HUDEP-2 (cell line): Measurements from ENCODE around the gene OSBPL1A.
"Not testable (repeated sequence)": the region's sequence is repeated elsewhere in the genome, so short reads cannot be mapped to it uniquely, and the experiment has no call there.

Source experiments
- DNase-seq, 76 experiments: peaks; one replicate each; lab custom pipeline; 2025; ENCODE audit not compliant: unreplicated experiment in 76 of 76; lab: John Stamatoyannopoulos, UW

OSBPL1A gene

DNA sequence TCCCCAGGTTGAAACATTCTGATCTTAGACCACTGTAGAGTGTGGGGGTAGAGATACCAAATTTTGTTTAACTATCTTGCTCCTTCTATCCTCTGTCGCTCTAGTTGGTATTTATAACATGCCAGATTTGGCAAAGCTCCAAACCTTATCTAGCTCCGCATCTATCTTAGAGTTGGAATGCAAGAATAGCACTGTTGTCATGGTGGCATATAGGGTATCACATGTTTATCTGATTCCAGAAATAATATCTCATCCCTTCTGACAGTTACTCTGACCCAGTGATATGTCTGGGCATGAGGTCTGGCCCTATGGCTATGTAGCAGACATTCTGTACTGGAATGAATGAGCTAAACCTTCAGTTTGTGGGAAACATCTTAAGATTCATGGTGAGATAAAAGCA lies 207.0 kb downstream of the OSBPL1A start:
- DNase-seq = no peak

DNA sequence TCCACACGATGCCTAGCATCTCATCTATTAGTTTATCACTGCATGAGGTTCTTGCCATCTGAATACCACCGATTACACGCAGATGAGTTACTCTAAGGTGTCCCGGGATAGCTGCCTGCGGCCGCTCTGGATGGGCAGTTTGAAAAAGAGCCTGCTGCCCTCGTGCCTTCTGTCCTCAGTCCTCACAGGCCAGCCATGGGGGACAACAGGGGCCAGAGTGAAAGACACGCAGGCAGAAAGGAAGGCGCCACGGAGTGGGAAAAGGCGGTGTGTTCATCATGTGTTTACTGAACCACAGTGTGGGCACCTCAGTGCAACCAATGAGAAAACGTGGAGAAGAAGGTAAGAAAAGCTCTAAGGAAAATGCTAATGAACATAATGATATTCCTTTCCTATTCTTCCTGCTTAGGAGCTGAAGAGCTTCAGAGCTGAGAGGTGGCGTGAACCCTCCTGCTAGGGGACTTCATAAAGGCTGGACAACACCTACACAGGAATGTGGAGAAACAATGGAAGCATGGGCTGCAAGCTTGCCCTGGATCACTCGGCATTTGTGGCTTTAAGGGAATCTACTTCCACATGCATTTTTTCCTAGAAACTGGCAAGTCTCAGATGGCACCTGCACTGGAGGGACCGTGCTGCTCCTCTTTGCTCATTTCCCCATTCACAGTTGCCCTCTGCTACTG lies 207.8 kb downstream of the OSBPL1A start:
- no peak for DNase-seq

DNA sequence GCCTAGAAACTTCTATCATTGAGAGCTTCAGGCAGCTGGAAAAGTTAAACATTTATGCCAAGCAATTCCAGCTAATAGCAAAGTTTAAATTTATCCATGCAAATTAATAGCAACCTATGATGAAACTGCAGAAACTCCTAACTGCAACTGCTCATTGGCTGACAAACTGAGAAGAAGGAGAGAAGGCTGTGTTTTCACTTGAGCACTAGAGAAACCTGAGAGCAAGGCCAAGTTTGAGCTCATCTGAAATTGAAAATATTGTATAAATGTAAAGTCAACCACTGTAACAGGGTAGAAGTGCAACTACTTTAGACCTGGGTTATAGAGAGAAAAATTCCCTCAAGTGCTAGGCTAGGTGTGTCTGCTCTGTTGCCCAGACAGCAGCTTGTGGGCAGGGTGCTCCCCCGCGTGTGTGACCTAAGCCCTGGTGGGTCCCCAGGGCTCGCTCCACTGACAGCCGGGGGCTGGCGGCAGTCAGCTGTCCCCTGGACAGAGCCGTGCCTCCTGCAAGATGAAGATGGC lies 208.6 kb downstream of the OSBPL1A start:
- peak in 1 of 76 experiments; percentile 1 for DNase-seq

DNA sequence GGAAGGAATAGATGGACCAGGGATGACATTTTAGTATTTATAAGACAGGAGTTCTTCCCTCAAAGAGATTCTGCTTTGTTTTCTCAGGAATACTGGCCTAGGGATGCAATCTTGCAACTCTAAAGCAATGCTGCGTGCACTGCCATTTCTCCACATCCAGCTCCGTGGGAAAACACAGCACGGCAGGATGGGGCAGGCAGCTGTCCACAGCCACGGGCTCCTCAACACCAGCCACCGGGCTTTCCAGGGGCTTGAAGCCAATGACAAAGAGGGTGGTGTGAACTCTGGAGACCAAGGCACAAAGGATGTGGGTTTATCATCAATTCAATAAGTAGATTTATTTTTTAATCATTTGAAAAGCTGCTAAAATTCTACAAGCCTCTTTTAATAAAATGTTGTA lies 209.5 kb downstream of the OSBPL1A start:
- no peak for DNase-seq

DNA sequence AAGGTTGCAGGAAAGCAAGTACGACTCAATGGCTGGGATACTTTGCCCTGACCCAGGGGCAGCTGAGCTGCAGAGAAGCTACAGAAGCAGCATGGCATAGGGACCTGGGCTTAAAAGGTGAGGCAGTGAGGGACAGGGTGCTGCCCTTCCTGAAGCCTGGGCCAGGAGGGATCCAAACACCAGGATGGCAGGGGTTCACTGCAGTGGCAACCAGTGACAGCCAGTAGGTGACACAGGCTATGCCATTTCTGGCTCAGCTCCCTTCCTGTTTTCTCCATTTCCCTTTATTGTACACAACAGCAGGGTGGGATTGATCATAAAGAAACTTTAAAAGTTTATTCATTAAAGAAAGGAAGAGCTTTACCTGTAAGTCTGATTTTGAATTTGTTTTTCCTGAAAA lies 209.9 kb downstream of the OSBPL1A start:
- no peak for DNase-seq

DNA sequence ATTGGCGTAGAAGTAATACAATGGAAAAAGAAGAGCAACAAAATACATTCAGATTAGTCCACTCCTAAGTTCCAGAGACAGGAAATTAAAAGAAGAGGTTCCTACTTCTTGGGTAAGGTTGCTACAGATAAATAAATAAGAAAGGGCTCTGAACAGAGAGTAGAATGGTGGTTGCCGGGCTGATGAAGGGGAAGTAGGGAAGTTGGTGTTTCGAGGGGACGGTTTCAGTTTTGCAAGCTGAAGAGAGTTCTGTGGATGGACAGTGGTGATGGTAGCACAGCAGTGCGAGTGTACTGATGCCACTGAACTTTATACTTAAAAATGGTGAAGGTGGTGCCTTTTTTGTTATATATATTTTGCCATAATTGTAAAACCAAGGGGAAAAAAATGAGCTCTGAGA lies 210.6 kb downstream of the OSBPL1A start:
- DNase-seq = no peak

DNA sequence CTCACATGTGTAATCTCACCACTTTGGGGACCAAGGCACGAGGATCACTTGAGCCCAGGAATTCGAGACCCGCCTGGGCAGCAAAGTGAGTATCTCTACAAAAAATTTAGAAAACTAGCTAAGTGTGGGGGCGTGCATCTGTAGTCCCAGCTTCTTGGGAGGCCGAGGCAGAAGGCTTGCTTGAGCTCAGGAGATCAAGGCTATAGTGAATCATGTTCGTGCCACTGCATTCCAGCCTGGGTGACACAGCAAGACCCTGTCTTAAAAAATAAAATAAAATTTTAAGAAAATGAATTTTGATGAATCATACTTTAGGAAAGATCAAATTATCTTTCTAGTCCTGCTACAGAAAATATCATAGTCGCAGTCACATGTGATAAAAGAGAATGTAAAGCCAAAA lies 211.8 kb downstream of the OSBPL1A start:
- DNase-seq = no peak

DNA sequence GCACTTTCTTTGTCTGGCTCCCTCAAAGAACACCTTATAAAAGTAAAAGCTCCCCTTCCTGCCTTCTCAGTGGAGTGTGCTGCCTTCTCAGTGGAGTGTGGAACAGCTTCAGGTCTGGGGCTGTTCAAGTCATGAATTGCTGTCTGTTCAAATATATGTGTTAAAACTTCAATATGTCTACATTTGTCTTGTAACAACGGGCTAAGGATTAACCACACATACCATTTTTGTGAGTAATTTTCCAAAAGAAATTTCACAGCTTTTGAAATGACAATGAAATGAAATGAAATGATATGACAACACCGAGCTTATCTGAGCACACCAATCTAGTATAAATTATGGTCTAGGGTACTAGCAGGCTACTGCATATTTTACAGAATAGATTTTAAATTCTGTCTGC lies 215.8 kb downstream of the OSBPL1A start:
- DNase-seq = no peak

DNA sequence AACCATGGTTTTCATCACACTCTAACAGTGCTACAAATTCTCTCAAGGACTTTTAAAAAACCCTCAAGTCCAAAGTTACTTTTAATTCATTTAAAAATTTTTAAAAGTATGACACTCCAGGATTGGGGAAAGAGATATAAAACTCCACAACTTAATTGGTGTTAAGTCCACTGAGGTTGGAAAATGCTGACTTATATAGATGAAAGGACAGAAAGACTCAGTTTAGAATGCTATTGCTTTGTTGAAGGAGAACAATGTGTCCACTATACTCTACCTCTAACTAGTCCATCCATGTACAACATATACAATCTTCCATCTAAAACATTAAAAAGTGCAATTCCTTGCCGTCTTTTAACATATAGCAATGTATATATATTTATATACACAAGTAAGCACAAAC lies 217.6 kb downstream of the OSBPL1A start:
- DNase-seq = no peak

DNA sequence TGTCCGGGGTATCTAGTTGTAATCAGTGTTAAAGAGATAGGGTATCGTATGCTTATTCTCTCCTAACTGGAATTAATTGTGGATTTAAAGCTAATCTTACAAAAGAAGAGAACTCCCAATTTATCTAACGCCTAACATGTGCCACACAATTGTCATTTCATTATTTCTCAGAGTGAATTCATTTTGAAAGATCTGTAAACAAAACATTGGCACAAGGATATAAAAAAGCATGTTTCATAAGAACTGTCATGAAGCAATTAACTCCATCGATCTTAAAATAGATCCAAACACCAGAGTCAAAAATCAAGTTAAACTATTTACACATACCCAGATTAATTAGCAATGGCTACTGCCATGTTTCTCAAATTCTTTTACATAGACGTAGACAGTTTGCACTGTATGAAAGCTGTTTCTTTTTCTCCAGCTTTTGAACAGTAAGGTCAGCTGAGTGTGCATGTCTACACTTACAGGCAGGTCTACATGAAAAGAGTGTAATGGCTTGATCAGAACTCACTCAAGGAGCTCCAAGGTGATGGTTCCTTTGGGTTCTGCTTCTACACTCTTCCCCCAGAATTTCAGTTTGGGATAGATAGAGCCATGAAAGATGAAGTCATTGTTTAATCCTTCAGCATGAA lies 220.0 kb downstream of the OSBPL1A start:
- DNase-seq = no peak

DNA sequence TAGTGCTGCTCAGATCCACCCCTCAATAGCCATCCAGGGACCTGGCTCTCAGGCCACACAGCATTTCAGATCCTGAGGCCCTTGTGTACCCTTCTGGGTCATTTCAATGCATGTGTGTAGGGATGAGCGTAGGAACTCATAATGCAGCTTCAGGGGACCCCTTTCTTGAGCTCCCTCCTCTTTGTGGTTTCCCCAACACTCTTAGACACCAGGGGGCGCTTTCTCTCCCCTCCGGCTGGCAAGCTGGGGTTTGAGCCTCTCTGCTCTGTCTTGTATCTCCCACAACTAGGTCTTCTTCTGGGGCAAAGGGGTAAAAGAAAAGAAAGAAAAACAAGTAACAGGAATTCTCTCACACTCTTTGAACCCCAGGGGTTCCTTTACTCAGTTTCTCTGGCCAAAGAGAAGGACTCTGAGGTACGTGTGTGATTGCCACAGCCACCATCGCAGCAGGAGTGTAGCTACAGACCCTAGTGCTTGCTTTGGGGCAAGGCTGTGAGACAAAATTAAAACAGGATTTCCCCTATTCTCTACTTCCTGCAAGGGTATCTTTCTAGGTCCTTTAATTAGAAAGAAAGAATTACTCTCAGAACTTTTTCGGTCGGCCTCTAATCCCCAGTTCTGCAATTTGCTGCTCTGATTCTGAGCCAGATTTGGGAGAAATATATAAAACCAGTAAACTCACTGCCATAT lies 220.8 kb downstream of the OSBPL1A start:
- peak in 51 of 76 experiments; percentile 1 to 74 (median 32) for DNase-seq

DNA sequence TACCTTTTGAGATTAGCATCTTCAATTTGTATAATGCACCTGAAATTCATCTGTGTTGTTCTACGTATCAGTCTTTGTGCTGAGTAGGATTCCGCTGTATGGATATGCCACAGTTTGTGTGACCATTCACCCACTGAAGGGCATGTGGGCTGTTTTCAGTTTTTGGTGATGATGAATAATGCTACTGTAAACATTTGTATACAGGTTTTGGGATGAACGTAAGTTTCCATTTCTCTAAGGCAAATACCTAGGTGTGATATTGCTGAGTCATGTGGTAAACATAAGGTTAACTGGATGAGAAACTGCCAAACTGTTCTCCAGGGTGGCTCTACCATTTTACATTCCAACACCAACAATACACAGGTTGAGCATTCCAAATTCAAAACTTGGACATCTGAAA lies 223.6 kb downstream of the OSBPL1A start:
- DNase-seq = no peak

DNA sequence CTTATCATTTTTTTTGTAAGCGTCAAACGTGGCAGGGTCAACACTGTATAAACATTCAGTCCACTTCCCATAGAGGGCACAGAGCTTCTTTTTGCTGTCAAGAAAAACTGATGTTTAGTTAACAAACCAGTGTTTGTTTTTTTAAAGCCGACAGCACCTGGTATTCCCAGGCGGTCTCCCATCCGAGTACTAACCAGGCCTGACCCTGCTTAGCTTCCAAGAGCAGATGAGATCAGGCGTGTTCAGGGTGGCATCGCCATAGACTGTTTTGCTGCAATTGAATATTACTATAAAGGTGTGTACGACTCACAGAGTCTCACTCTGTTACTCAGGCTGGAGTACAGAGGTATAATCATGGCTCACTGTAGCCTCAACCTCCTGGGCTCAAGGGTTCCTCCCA lies 227.3 kb downstream of the OSBPL1A start:
- DNase-seq = no peak

DNA sequence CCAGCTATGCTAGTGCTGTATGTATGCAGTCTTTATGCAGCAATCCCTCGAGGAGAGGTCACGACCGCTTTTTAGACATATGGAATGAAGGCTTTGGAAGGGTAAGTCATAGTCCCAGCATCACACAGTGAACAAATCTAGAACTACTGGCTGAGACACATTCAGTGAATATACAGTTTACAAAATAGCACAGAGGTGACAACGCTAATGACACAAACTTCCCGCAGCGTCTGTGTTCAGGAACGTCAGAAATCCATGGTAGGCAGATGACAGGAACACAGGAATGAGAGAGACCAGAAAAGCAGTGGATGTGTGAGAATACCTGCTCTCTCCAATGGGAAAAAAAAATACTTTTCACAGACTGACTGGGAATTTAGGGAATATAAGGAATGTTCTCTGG lies 229.1 kb downstream of the OSBPL1A start:
- no peak for DNase-seq

DNA sequence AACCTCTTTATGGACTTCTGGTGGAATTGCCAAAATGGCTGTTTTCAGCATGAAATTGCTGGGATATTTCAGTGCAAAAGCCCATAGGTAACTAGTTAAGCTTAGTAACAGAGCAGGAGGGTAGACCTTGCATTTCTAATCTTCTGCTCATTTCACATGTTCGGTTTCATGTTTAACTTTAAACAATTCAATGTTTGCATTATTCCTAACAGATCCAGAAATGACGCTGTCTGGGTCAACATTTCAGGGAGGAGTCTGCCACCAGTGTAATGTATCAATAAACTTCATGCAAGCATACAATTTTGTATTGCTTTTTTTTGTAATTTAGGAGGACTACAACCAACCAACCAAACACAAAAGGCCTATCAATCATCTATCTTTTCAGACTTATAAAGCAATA lies 236.3 kb downstream of the OSBPL1A start:
- no peak for DNase-seq

DNA sequence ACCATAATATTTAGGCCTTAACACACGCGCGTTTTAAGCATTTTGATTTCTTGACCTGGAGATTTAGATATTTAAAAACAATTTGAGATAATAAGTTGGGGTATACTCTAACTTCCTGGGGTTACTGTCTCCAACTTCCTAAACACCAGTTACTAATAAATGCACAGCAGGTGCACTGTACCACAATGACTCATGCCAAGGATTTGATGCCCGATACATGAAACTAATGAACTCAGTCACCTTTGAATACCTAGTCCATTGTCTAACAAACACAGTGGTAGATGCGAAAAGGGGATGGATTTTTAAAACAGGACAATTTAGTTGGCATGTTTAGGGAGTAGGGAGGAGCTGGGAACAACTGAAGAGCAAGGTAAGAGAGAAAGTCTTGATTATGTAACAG lies 237.5 kb downstream of the OSBPL1A start:
- no peak for DNase-seq

DNA sequence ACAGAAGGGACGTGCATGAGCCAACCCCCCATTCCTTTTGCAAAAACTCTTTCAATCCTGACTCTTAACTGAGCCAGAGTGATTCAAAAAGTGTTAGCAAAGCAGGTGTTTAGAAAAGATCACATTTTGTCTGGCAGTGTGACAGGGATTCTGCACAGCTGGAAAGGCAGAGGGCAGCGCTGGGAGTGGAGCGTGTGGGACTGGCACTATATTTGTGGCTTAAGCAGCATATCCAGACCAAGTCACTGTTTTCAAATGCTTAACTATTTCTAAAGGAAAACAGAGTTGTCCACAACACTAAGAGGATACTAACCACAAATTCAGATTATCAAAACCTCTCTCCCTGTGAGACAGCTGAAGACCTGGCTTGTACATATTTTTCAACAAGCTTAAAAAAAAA lies 239.8 kb downstream of the OSBPL1A start:
- DNase-seq = no peak

DNA sequence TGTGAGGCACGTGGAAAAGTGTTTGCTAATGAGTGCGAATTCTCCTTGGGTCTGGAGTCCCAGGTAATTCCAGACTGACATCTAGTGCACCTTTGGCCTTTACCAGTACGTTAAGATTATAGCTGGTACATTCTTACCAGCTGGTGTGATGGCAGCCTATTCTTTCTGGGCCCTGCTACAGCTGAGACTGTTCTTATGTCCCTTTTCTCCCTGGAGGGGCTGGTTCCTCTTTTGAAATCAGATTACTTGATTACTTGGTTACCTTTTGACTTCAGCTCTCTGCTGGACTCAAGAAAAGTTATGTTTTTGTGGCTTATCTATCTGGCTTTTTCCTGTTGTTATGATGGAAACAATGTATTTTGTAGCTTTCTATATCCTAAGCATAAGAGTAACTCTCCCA lies 244.2 kb downstream of the OSBPL1A start:
- DNase-seq = no peak

DNA sequence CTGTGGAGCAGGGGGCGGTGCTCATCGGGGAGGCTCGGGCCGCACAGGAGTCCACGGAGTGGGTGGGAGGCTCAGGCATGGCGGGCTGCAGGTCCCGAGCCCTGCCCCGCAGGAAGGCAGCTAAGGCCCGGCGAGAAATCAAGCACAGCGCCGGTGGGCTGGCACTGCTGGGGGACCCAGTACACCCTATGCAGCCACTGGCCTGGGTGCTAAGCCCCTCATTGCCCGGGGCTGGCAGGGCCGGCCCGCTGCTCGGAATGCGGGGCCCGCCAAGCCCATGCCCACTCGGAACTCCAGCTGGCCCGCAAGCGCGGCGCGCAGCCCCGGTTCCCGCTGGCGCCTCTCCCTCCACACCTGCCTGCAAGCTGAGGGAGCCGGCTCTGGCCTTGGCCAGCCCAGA lies 248.0 kb downstream of the OSBPL1A start:
- not testable (repeated sequence) for DNase-seq

DNA sequence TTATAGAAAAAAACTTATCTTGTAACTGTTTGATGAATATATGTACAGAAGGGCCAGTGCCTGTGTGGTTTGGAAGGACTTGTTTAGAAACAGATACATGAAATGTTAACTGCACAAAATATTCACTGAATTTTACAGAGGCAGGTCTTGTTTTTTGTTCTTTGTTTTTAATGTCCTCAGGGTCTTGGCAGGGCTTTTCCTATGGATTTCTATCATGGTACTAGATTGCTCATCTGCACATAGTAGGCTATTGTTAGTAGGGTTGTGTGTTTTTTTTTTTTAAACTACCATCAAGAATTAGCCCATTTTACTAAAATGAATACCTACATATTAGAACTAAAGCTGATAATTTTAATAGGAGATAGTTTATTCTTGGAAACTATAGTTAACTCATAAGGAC lies 255.2 kb downstream of the OSBPL1A start:
- DNase-seq = no peak

DNA sequence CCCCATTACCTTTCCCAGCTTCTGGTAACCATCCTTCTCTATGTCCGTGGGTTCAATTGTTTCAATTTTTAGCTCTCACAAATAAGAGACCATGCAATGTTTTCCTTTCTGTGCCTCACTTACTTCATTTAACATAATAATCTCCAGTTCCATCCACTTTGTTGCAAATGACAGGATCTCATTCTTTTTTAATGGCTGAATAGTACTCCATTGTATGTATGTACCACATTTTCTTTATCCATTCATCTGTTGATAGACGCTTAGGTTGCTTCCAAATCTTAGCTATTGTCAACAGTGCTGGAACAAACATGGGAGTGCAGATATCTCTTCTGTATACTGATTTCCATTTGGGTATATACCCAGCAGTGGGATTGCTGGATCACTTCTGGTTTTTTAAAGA lies 256.9 kb downstream of the OSBPL1A start:
- DNase-seq = no peak
